ENCODE results near the gene ADAM15.

ADAM15 gene

GRCh38 chr1:155012026-155012546, 39.0 kb upstream of the ADAM15 start:
- FAIRE-seq, result no peak
- DNase-seq (ENCODE audit: insufficient read length, low spot score), result no peak

DNA sequence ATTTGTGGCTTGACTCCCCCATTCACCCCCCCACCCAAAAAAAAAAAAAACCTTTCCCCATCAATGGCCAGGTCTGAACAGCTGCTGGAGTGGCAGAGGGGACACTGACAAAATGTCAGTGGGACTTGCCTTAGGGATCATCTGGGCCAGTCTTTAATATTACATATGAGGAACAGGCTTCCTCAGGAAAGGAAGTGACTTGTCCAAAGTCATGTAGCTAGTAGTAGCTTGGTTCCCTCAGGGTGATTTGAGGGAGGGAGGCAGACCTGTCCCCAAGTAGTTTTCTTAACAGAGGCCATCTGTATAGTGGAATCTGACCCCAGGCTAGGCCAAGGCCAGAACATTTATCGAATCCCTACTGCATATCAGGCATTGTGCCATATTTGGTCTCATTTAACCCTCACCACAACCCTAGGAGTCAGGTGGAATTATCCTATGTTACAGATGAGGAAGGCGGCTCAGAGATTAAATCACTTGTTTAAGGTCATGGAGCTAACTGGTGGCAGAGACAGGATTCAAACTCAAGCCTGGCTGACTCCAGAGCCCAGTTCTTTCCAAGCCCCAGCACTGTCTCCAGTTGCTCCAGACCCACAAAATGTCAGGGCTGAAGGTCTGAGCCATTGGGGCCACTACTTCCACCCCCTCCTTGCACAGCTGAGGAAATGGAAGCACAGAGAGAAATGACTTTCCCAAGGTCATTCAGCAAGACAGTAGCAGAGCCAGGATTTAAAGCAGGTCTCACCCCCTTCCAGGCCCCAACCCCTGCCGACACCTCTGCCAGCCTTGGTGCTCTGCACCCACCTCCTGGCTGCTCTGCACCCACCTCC, 38.1 kb upstream of the ADAM15 start:
- no peak for FAIRE-seq

GRCh38 chr1:155013632-155014031, 37.5 kb upstream of the ADAM15 start:
- DNase-seq (ENCODE audit: insufficient read length, low spot score) (no peak), FAIRE-seq (no peak)

More for the DNA sequence above, 38.1 kb upstream of the ADAM15 start:
- no peak for DNase-seq (ENCODE audit: insufficient read length, low spot score)

GRCh38 chr1:155014709-155015508, 36.2 kb upstream of the ADAM15 start:
- DNase-seq (ENCODE audit: insufficient read length, low spot score), result no peak
- FAIRE-seq, result no peak

- DNase-seq (ENCODE audit: insufficient read length, low spot score) (no peak), FAIRE-seq (no peak)
Measured at GRCh38 chr1:155015527-155016230, 35.4 kb upstream of the ADAM15 start.

GRCh38 chr1:155016231-155016831, 34.8 kb upstream of the ADAM15 start:
- DNase-seq (ENCODE audit: insufficient read length, low spot score) (no peak), FAIRE-seq (no peak)

DNA sequence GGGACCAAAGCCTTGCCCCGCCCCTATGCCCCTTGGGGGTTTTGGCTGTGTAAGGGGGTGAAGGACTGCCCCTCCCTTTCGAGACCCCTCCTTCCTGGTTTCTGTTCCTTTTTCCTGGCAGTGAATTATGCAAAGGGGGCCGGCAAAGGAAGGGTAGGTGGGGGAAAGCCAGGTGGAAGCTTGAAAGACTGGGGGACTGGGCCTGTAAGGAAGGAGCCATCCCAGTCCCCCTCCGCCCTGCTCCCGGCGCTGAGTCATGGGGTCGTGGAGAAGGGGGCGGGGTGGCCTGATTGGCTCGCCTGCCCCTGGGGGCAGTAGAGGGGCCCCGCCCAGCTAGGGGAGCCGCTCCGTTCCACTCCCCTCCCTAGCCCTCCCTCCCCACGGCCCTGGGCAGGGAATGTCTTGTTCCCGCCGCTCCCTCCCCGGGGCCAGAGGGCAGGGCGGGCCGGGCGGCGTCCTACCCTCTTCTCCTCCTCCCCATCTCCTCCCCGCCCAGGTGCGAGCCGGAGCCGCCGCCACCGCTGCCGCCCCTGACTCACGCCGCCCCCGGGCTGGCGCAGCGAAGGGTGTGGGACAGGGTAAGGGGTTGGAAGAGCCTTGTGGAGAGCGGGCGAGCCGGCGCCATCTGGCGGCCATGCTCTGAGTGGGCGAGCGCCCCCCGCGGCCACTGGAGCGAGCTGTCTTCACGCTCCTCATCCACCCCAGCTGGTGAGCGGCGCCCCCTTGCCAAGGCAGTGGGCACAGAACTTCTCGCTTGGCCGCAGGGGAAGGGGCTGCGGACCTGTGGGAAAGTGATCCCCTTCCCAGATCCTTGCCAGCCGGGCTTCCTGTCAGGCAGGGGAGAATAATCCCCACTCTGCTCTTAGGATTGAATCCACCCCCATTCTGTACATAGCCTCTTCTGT, 33.8 kb upstream of the ADAM15 start:
- peak; percentile 85 for FAIRE-seq

GRCh38 chr1:155017946-155018316, 33.2 kb upstream of the ADAM15 start:
- FAIRE-seq (no peak), DNase-seq (ENCODE audit: insufficient read length, low spot score) (no peak)

More for the DNA sequence above, 33.8 kb upstream of the ADAM15 start:
- DNase-seq (ENCODE audit: insufficient read length, low spot score), result peak; percentile 88

- DNase-seq (ENCODE audit: insufficient read length, low spot score), result no peak
- no peak for FAIRE-seq
Measured at GRCh38 chr1:155018617-155019348, 32.3 kb upstream of the ADAM15 start.

DNA sequence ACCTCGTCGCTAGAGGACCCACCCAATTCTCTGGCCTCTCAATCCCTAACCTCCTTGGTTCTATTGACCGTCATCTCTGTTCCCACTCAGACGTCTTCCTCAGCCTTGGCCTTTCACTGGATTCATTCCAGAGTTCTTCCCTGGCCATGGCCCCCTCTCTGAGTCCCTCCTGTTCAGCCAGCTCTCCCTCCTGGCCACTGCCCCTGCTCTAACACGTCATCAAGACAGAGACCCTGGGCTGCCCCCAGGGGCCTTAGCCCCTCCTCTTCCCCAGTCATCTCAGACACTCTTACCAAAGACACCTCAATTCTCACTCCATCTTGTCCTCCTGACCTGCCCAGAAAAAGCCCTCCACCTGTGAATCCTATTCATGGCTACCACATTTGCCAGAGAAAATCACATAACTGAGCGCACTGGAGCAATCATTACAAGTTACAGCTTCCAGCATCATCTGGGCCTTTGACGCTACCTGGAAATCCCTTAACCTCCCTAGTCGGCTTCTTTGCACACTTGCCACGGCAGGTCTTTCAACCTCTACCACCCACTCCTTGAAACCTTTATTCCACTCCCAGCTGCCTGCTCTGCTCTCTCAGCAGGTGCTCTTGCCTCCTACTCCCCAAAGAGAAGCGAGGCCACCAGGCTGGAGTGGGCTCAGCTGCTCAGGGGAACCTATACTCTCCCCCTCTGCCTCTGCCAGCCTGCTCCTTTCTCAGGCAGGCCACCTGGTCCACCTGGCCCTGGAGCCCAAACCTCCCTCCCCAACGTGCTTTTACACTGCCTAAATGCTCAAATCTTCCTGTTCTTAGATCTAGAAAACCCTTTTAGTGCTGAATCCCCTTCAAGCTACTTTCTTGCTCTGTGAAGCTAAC, 31.5 kb upstream of the ADAM15 start:
- no peak for DNase-seq (ENCODE audit: insufficient read length, low spot score)
- no peak for FAIRE-seq

DNA sequence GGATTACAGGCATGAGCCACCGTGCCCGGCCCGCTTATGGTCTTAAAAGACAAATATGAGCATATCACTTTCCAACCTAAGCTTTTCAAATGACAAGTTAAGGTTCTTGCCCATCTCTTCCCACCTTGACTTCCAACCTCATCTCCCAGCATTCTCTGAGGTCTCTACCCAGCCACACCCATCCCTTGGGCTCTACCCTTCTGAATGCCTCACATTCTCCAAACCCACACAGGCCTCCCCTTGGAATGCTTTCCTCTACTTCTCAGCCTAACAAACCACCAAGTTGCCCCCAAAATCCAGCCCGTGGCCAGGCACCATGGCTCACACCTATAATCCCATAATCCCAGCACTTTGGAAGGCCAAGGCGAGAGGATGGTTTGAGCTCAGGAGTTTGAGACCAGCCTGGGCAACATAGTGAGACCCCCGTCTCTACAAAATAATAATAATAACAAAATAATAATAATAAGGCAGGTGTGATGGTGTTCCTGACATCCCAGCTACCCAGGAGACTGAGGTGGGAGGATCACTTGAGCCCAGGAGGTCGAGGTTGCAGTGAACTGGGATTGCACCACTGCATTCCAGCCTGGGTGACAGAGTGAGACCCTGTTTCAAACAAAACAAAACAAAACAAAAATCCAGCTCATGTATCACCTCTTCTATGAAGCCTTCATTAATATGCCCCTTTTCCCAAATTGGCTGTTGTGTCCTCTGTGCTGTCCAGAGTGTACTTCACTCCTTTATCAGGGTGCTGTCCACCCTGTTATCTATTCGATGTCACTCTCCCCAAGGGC, 28.8 kb upstream of the ADAM15 start:
- no peak for DNase-seq (ENCODE audit: insufficient read length, low spot score)
- no peak for FAIRE-seq

- FAIRE-seq, result no peak
- DNase-seq (ENCODE audit: insufficient read length, low spot score), result no peak
Measured at GRCh38 chr1:155022927-155023236, 28.2 kb upstream of the ADAM15 start.

DNA sequence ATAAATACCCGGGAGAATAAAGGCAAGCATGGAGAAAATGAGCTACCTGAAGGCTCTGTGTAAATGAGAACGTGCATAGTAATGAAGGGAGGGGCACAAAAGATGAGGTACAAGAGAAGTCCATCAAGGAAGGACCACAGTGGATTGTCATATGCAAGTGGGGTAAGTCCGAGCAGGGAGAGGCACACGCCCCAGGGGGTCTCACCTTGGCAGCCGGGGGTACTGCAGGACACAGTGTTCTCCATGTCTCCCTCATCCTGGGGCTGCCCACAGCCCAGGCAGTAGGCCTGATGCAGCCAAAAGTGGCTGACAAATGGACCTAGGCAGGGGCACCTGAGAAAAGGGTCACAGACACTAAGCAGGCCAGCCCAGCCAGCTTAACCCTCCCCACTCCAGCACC, 27.5 kb upstream of the ADAM15 start:
- DNase-seq (ENCODE audit: insufficient read length, low spot score) (no peak), FAIRE-seq (no peak)

DNA sequence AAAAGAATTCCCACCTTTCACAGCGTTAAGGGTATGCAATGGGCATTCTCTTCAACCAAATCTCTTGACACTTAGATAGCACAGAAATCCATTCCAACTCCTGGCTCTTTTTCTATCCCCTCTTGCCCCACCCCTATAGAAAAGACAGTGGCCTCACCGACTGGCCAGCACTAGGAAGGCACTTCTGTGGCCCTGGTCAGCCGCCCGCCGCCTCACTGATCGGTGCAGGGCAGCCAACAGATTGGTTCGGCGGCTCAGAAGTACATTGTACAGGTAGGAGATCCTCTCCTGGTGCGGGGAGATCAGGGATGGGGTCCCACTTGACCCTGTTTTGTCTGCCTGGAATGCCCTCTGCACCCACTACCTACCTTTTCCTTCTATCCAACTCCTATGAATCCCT, 26.8 kb upstream of the ADAM15 start:
- DNase-seq (ENCODE audit: insufficient read length, low spot score), result no peak
- no peak for FAIRE-seq

- no peak for DNase-seq (ENCODE audit: insufficient read length, low spot score)
- no peak for FAIRE-seq
Measured at GRCh38 chr1:155026154-155026553, 25.0 kb upstream of the ADAM15 start.

DNA sequence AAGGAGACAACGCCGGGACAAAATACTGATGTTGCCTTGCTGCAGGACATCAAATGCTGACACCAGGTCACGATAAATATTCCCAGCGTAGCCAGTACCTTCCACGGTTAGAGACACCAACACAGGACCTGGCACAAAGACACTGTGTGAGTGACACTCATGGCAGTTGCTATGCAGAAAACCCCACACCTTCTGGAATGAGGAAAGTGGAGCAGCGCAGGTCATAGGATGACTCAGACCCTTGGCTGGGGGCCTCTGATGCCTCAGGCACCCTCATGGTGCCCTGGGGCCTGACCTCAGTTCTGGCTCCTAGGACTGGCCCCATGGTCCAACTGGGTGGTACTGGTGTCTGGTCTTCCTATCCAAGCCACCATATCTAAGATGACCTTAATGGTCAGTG, 24.5 kb upstream of the ADAM15 start:
- DNase-seq (ENCODE audit: insufficient read length, low spot score) (no peak), FAIRE-seq (no peak)

- FAIRE-seq, result no peak
- DNase-seq (ENCODE audit: insufficient read length, low spot score), result no peak
Measured at GRCh38 chr1:155029513-155030242, 21.4 kb upstream of the ADAM15 start.
